ENCODE results near the gene MDFI. TPM values are rescaled to one million over a fixed set of nuclear protein-coding genes. Genes with fewer than 3 reads are reported as not detected.

The MDFI gene
- total RNA-seq, 1 experiment from 2014 or later = 86.2 TPM

GRCh38 chr6:41650120-41650519, 11.9 kb downstream of the MDFI start (continued):
- TF ChIP-seq ARID4B (CRISPR knock-in tag; IDR thresholded peaks at IDR 0.05; ENCODE audit: borderline replicate concordance) (no peak), JUN (CRISPR knock-in tag; IDR thresholded peaks at IDR 0.05) (no peak)

- no peak for TF ChIP-seq FOXK1 (CRISPR knock-in tag; IDR thresholded peaks at IDR 0.05)
- no peak for TF ChIP-seq NFE2L1 (CRISPR knock-in tag; IDR thresholded peaks at IDR 0.05)
- no peak for TF ChIP-seq PRRX2 (CRISPR knock-in tag; IDR thresholded peaks at IDR 0.05)
- no peak for TF ChIP-seq NFATC4 (CRISPR knock-in tag; IDR thresholded peaks at IDR 0.05)
- no peak for TF ChIP-seq E2F1 (CRISPR knock-in tag; IDR thresholded peaks at IDR 0.05)
- no peak for TF ChIP-seq ATF6 (CRISPR knock-in tag; IDR thresholded peaks at IDR 0.05)
- TF ChIP-seq HMGA2 (CRISPR knock-in tag; IDR thresholded peaks at IDR 0.05) = no peak
- TF ChIP-seq ZNF671 (CRISPR knock-in tag; IDR thresholded peaks at IDR 0.05) = no peak
- no peak for TF ChIP-seq KAT7 (CRISPR knock-in tag; IDR thresholded peaks at IDR 0.05; ENCODE audit: borderline replicate concordance)
- no peak for TF ChIP-seq MAX (CRISPR knock-in tag; IDR thresholded peaks at IDR 0.05)
- no peak for TF ChIP-seq TEAD1 (CRISPR knock-in tag; IDR thresholded peaks at IDR 0.05)
- no peak for TF ChIP-seq ZNF281 (CRISPR knock-in tag; IDR thresholded peaks at IDR 0.05)
- Mint-ChIP-seq H3K9me3 (no peaks in the 10 kb centered on the region), H3K4me1 (peaks cover 21% of the 10 kb centered on the region), H3K36me3 (peaks cover 39% of the 10 kb centered on the region), H3K27ac (peak overlapping the region; percentile 26; the same call in 1 of the 2 replicates), H3K4me3 (no peak overlapping the region), H3K27me3 (ENCODE audit: low read depth) (no peaks in the 10 kb centered on the region)
- CTCF ChIA-PET = interaction anchor here (1.1 to 1.5 kb wide), 2 partner anchors 27 to 31 kb away, joined by 3 to 5 read pairs; no protein-coding TSS in a partner anchor
- DNase-seq (ENCODE audit: low spot score) (no peak), ATAC-seq (no peak)
- POLR2A ChIA-PET = interaction anchor here (1.3 kb wide), 1 partner anchor 11 kb away, joined by 3 read pairs; no protein-coding TSS in a partner anchor
Observed at GRCh38 chr6:41651246-41651961, 13.1 kb downstream of the MDFI start.
